Activated CD4-positive, alpha-beta memory T cell treated with anti-CD3 and anti-CD28 coated beads for 36 hours (primary cell): Measurements from ENCODE around the gene TNFSF13B. TPM values are rescaled to one million over a fixed set of nuclear protein-coding genes. Genes with fewer than 3 reads are reported as not detected.

Source experiments
- CTCF ChIA-PET: fragments of 350-600 bp; sonication (Branson Sonifier 250); formaldehyde crosslinking; loops from one replicate; lab custom pipeline; 2021; ENCODE audit warnings: antibody characterized with exemption, inconsistent platforms; lab: Charles Lee
- POLR2A ChIA-PET: fragments of 350-600 bp; sonication (Branson Sonifier 250); formaldehyde crosslinking; loops from one replicate; lab custom pipeline; 2021; ENCODE audit warnings: antibody characterized with exemption; lab: Charles Lee
- DNase-seq: peaks from one replicate; pipeline ENCODE4 v3.0.0-alpha.2; 2020
- H3K27ac Mint-ChIP-seq: one replicate; pipeline ENCODE4 v1.8.0; 2021; ENCODE audit warnings: mixed read lengths
- H3K27me3 Mint-ChIP-seq: one replicate; pipeline ENCODE4 v1.8.0; 2021; ENCODE audit warnings: mixed read lengths
- H3K36me3 Mint-ChIP-seq: one replicate; pipeline ENCODE4 v1.8.0; 2021; ENCODE audit warnings: mixed read lengths
- H3K4me1 Mint-ChIP-seq: one replicate; pipeline ENCODE4 v1.8.0; 2021; ENCODE audit warnings: low read depth, mixed read lengths
- H3K4me3 Mint-ChIP-seq: one replicate; pipeline ENCODE4 v1.8.0; 2021; ENCODE audit warnings: mild to moderate bottlenecking, mixed read lengths
- H3K9me3 Mint-ChIP-seq: one replicate; pipeline ENCODE4 v1.8.0; 2021; ENCODE audit warnings: mixed read lengths
- intact Hi-C: fragments of 100-400 bp; cut with micrococcal nuclease; formaldehyde crosslinking; loops from one replicate; pipeline ENCODE4 v1.15.1; 2023
- total RNA-seq, 2 experiments: library from RNA; stranded (reverse); gene quantifications; one replicate each; pipeline ENCODE4 v1.2.3, GENCODE V29; 2021

TNFSF13B gene
- total RNA-seq: 1 to 10 TPM; 3.1 to 4.3 TPM

- no peaks in the 10 kb centered on the region for H3K36me3 Mint-ChIP-seq
- H3K4me3 Mint-ChIP-seq: peak within 1 kb of the TSS; percentile 78
- H3K9me3 Mint-ChIP-seq: peaks cover 4% of the 10 kb centered on the region
- H3K27me3 Mint-ChIP-seq: no peaks in the 10 kb centered on the region
- H3K4me1 Mint-ChIP-seq: peaks cover 50% of the 10 kb centered on the region
- peak; percentile 72 for DNase-seq
- H3K27ac Mint-ChIP-seq: peak within 1 kb of the TSS; percentile 85
- intact Hi-C loops: loop anchor here (1.0 to 10.0 kb wide), 6 partner anchors 35 to 325 kb away; partner anchors contain the start of gene ABHD13
- POLR2A ChIA-PET: interaction anchor here (0.7 to 0.9 kb wide), 3 partner anchors 44 to 52 kb away, joined by 3 read pairs; partner anchors contain the start of gene ABHD13
- CTCF ChIA-PET: interaction anchor here (0.9 to 1.7 kb wide), 6 partner anchors 18 to 625 kb away, joined by 3 to 9 read pairs (median 4); no protein-coding TSS in a partner anchor
Measured at GRCh38 chr13:108269601-108270328, at the start of gene TNFSF13B. Gene TNFSF13B (plus strand): TSS chr13:108269718. CDS start chr13:108269896, 178 bp downstream.

GRCh38 chr13:108220041-108220440, 49.5 kb upstream of the TNFSF13B start:
- CTCF ChIA-PET: interaction anchor here (0.8 to 2.2 kb wide), 3 partner anchors 9 to 64 kb away, joined by 3 to 7 read pairs (median 3); no protein-coding TSS in a partner anchor

GRCh38 chr13:108223687-108224503, 45.6 kb upstream of the TNFSF13B start:
- peaks cover 70% of the 10 kb centered on the region for H3K4me1 Mint-ChIP-seq
- intact Hi-C loops: no loop called here
- ChIA-PET POLR2A (interaction anchor here (0.9 kb wide), 1 partner anchor 46 kb away, joined by 3 read pairs; no protein-coding TSS in a partner anchor), CTCF (interaction anchor here (0.9 kb wide), 2 partner anchors 69 to 671 kb away, joined by 3 to 5 read pairs; no protein-coding TSS in a partner anchor)
- H3K36me3 Mint-ChIP-seq: no peaks in the 10 kb centered on the region
- H3K9me3 Mint-ChIP-seq: no peaks in the 10 kb centered on the region
- no peak overlapping the region for H3K4me3 Mint-ChIP-seq
- no peaks in the 10 kb centered on the region for H3K27me3 Mint-ChIP-seq
- H3K27ac Mint-ChIP-seq: no peak overlapping the region
- no peak for DNase-seq

More at GRCh38 chr13:108220041-108220440, 49.5 kb upstream of the TNFSF13B start:
- Mint-ChIP-seq H3K27me3 (no peaks in the 10 kb centered on the region), H3K36me3 (peaks cover 2% of the 10 kb centered on the region), H3K4me3 (peak overlapping the region; percentile 44), H3K9me3 (no peaks in the 10 kb centered on the region), H3K27ac (peak overlapping the region; percentile 84), H3K4me1 (peaks cover 51% of the 10 kb centered on the region)
- peak; percentile 38 for DNase-seq
- POLR2A ChIA-PET: no interaction called here
- intact Hi-C loops: loop anchor here (1.0 kb wide), 1 partner anchor 44 kb away; no protein-coding TSS in a partner anchor

- H3K27ac Mint-ChIP-seq: peak overlapping the region; percentile 28
Measured at GRCh38 chr13:108225440-108225839, 44.1 kb upstream of the TNFSF13B start.

GRCh38 chr13:108226184-108226583, 43.3 kb upstream of the TNFSF13B start:
- no peak overlapping the region for H3K4me3 Mint-ChIP-seq
- no peak for DNase-seq
- peaks cover 57% of the 10 kb centered on the region for H3K4me1 Mint-ChIP-seq
- H3K27ac Mint-ChIP-seq: no peak overlapping the region
- H3K9me3 Mint-ChIP-seq: no peaks in the 10 kb centered on the region
- CTCF ChIA-PET: no interaction called here
- H3K27me3 Mint-ChIP-seq: no peaks in the 10 kb centered on the region
- intact Hi-C loops: loop anchor here (2.0 to 5.0 kb wide), 3 partner anchors 43 to 281 kb away; partner anchors contain the start of gene TNFSF13B
- H3K36me3 Mint-ChIP-seq: peaks cover 12% of the 10 kb centered on the region
- POLR2A ChIA-PET: interaction anchor here (1.2 kb wide), 1 partner anchor 44 kb away, joined by 3 read pairs; no protein-coding TSS in a partner anchor

More at GRCh38 chr13:108225440-108225839, 44.1 kb upstream of the TNFSF13B start:
- intact Hi-C loops: loop anchor here (5.0 kb wide), 2 partner anchors 97 to 282 kb away; no protein-coding TSS in a partner anchor
- no peak for DNase-seq
- Mint-ChIP-seq H3K9me3 (no peaks in the 10 kb centered on the region), H3K36me3 (peaks cover 12% of the 10 kb centered on the region), H3K27me3 (no peaks in the 10 kb centered on the region), H3K4me3 (no peak overlapping the region), H3K4me1 (peaks cover 62% of the 10 kb centered on the region)
- CTCF ChIA-PET: no interaction called here
- POLR2A ChIA-PET: interaction anchor here (1.2 kb wide), 1 partner anchor 45 kb away, joined by 3 read pairs; no protein-coding TSS in a partner anchor

GRCh38 chr13:108227651-108228272, 41.8 kb upstream of the TNFSF13B start:
- peaks cover 51% of the 10 kb centered on the region for H3K4me1 Mint-ChIP-seq

GRCh38 chr13:108230377-108230776, 39.1 kb upstream of the TNFSF13B start:
- ChIA-PET POLR2A (no interaction called here), CTCF (interaction anchor here (1.0 kb wide), 1 partner anchor 665 kb away, joined by 3 read pairs; no protein-coding TSS in a partner anchor)
- peaks cover 32% of the 10 kb centered on the region for H3K4me1 Mint-ChIP-seq
- DNase-seq: no peak
- intact Hi-C loops: no loop called here
- H3K9me3 Mint-ChIP-seq: no peaks in the 10 kb centered on the region
- H3K4me3 Mint-ChIP-seq: no peak overlapping the region
- H3K27me3 Mint-ChIP-seq: no peaks in the 10 kb centered on the region
- H3K36me3 Mint-ChIP-seq: peaks cover 14% of the 10 kb centered on the region
- H3K27ac Mint-ChIP-seq: no peak overlapping the region

More at GRCh38 chr13:108227651-108228272, 41.8 kb upstream of the TNFSF13B start:
- intact Hi-C loops: loop anchor here (1.0 to 5.0 kb wide), 5 partner anchors 8 to 668 kb away; partner anchors contain the start of gene TNFSF13B
- H3K27me3 Mint-ChIP-seq: no peaks in the 10 kb centered on the region
- H3K4me3 Mint-ChIP-seq: no peak overlapping the region
- DNase-seq: no peak
- no peak overlapping the region for H3K27ac Mint-ChIP-seq
- peaks cover 12% of the 10 kb centered on the region for H3K36me3 Mint-ChIP-seq
- CTCF ChIA-PET: interaction anchor here (0.8 kb wide), 2 partner anchors 42 to 131 kb away, joined by 3 to 4 read pairs; partner anchors contain the start of gene TNFSF13B
- POLR2A ChIA-PET: no interaction called here
- no peaks in the 10 kb centered on the region for H3K9me3 Mint-ChIP-seq

- no peak for DNase-seq
- Mint-ChIP-seq H3K9me3 (peaks cover 41% of the 10 kb centered on the region), H3K27me3 (no peaks in the 10 kb centered on the region), H3K4me1 (peaks cover 4% of the 10 kb centered on the region), H3K27ac (no peak overlapping the region), H3K4me3 (no peak overlapping the region), H3K36me3 (peaks cover 14% of the 10 kb centered on the region)
- POLR2A ChIA-PET: no interaction called here
- CTCF ChIA-PET: no interaction called here
- intact Hi-C loops: no loop called here
Measured at GRCh38 chr13:108249150-108249549, 20.4 kb upstream of the TNFSF13B start.

- H3K27ac Mint-ChIP-seq: no peak overlapping the region
- CTCF ChIA-PET: no interaction called here
- no peaks in the 10 kb centered on the region for H3K4me1 Mint-ChIP-seq
- H3K27me3 Mint-ChIP-seq: no peaks in the 10 kb centered on the region
- DNase-seq: no peak
- H3K4me3 Mint-ChIP-seq: no peak overlapping the region
- POLR2A ChIA-PET: no interaction called here
- intact Hi-C loops: no loop called here
- peaks cover 11% of the 10 kb centered on the region for H3K36me3 Mint-ChIP-seq
- H3K9me3 Mint-ChIP-seq: peaks cover 5% of the 10 kb centered on the region
Measured at GRCh38 chr13:108257248-108257647, 12.3 kb upstream of the TNFSF13B start.

- H3K9me3 Mint-ChIP-seq: peaks cover 4% of the 10 kb centered on the region
- no peak for DNase-seq
- POLR2A ChIA-PET: no interaction called here
- intact Hi-C loops: loop anchor here (10.0 kb wide), 1 partner anchor 331 kb away; no protein-coding TSS in a partner anchor
- CTCF ChIA-PET: no interaction called here
- no peak overlapping the region for H3K27ac Mint-ChIP-seq
- H3K36me3 Mint-ChIP-seq: no peaks in the 10 kb centered on the region
- H3K4me3 Mint-ChIP-seq: no peak overlapping the region
- H3K27me3 Mint-ChIP-seq: no peaks in the 10 kb centered on the region
- peaks cover 22% of the 10 kb centered on the region for H3K4me1 Mint-ChIP-seq
Measured at GRCh38 chr13:108263621-108264355, 5.7 kb upstream of the TNFSF13B start.
